Colonic mucosa (tissue), 4 donors: ENCODE results near the gene SARDH. TPM values are rescaled to one million over a fixed set of nuclear protein-coding genes. Genes with fewer than 3 reads are reported as not detected.

Experiments
- DNase-seq: peaks from one replicate; pipeline ENCODE4 v3.0.0-alpha.2; 2020
- H3K27ac ChIP-seq: fragments of 200-600 bp; one replicate; pipeline ENCODE4 v1.8.0; 2021
- H3K27me3 ChIP-seq: fragments of 200-600 bp; one replicate; pipeline ENCODE4 v1.8.0; 2021
- H3K36me3 ChIP-seq: fragments of 200-600 bp; one replicate; pipeline ENCODE4 v1.8.0; 2021
- H3K4me1 ChIP-seq: fragments of 200-600 bp; one replicate; pipeline ENCODE4 v1.8.0; 2021; ENCODE audit warnings: mild to moderate bottlenecking
- H3K4me3 ChIP-seq: fragments of 200-600 bp; one replicate; pipeline ENCODE4 v1.8.0; 2021
- H3K9ac ChIP-seq, 2 donors: one replicate each; pipeline ENCODE4 v1.7.0; 2013; ENCODE audit warnings: control low read depth in 2 of 2, low read depth in 2 of 2, low read length in 2 of 2
- H3K9me3 ChIP-seq: fragments of 200-600 bp; one replicate; pipeline ENCODE4 v1.8.0; 2021
- intact Hi-C: fragments of 100-400 bp; cut with DNase I; formaldehyde crosslinking; loops from one replicate; pipeline ENCODE4 v1.14.1; 2022
- total RNA-seq, 2 donors: library from RNA; stranded (reverse); fragmentation: NEBNext Ultra II Directional in 1 of 2; extraction: Animal tissue kit (Norgen Biotek cat#: 25700) in 1 of 2; gene quantifications; one replicate each; pipeline ENCODE4 v1.2.1, GENCODE V29; 2021
- TF ChIP-seq, protein P1 (sequence below): fragments of 200-600 bp; IDR thresholded peaks from one replicate; pipeline ENCODE4 v1.8.0; 2022; ENCODE audit warnings: antibody characterized with exemption, mild to moderate bottlenecking
- donor health status: healthy.
- donor health status: DM: no; HTN: no; CAD: no.
- donor health status: DM: no; HTN: no; CAD: no.

SARDH gene
- total RNA-seq, 2 donors from 2014 or later: 0.66 to 1.3 TPM

DNA sequence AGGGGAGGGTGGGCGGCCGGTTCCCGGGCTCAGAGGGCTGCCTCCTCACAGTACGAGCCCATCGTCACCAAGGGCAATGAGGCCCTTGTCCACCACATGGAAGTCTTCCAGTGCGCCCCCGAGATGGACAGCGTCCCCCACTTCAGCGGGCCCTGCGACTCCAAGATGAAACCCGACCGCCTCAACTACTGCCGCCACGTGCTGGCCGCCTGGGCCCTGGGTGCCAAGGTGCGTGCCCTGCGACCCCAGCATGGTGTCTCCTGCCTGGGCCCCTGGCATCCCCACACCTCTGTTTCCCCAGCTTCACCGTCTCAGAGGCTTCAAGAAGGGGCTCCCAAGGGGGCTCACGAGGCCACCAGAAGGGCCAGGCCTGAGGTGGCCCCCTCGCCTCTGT is 94.8 kb downstream of the SARDH start:
- H3K27ac ChIP-seq: no peak overlapping the region
- no peak overlapping the region for H3K4me3 ChIP-seq
- TF ChIP-seq, protein P1, sequence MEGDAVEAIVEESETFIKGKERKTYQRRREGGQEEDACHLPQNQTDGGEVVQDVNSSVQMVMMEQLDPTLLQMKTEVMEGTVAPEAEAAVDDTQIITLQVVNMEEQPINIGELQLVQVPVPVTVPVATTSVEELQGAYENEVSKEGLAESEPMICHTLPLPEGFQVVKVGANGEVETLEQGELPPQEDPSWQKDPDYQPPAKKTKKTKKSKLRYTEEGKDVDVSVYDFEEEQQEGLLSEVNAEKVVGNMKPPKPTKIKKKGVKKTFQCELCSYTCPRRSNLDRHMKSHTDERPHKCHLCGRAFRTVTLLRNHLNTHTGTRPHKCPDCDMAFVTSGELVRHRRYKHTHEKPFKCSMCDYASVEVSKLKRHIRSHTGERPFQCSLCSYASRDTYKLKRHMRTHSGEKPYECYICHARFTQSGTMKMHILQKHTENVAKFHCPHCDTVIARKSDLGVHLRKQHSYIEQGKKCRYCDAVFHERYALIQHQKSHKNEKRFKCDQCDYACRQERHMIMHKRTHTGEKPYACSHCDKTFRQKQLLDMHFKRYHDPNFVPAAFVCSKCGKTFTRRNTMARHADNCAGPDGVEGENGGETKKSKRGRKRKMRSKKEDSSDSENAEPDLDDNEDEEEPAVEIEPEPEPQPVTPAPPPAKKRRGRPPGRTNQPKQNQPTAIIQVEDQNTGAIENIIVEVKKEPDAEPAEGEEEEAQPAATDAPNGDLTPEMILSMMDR: no peak
- no peaks in the 10 kb centered on the region for H3K4me1 ChIP-seq
- H3K36me3 ChIP-seq: no peaks in the 10 kb centered on the region
- DNase-seq: no peak
- H3K9me3 ChIP-seq: no peaks in the 10 kb centered on the region
- no peak overlapping the region for H3K9ac ChIP-seq
- intact Hi-C loops: no loop called here
- H3K27me3 ChIP-seq: no peaks in the 10 kb centered on the region

DNA sequence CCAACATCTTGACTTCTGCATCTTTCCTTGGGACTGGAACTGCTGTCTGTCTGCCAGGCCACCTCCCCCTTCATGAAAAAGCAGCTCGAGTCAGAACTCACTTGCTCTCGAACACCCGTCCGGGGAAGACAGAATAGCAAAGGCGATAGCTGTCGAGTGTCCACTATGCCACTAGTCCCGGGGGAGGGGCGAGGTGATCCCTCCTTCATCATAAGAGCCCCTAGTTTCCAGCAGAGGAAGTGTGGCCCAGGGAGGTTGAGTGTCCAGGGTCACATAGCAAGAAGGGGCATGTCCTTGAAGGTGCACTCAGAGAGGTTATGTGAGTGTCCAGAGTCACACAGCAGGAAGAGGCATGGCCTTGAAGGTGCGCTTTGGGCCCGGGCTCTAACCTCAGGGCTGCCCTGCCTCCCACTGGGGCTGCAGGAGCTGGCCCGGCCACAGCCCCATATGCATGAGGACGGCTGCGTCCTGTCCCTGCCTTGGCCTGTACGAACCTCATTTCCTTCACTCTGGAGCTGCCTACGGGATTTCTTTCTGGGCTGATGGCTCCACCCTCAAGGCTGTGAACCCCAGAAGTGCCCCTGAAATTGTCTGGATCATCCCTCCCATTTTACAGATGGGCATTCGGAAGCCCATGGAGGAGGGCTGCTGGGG is 95.3 kb downstream of the SARDH start:
- TF ChIP-seq, protein P1: no peak
- intact Hi-C loops: no loop called here
- Histone ChIP-seq H3K27ac (no peak overlapping the region), H3K9ac (no peak overlapping the region), H3K9me3 (no peaks in the 10 kb centered on the region), H3K27me3 (no peaks in the 10 kb centered on the region), H3K36me3 (no peaks in the 10 kb centered on the region), H3K4me1 (no peaks in the 10 kb centered on the region), H3K4me3 (no peak overlapping the region)
- DNase-seq: no peak

- intact Hi-C loops: no loop called here
- DNase-seq: no peak
- Histone ChIP-seq H3K36me3 (no peaks in the 10 kb centered on the region), H3K9me3 (no peaks in the 10 kb centered on the region), H3K4me1 (no peaks in the 10 kb centered on the region), H3K27me3 (no peaks in the 10 kb centered on the region), H3K4me3 (no peak overlapping the region), H3K27ac (no peak overlapping the region), H3K9ac (no peak overlapping the region)
- TF ChIP-seq, protein P1: no peak
Observed at GRCh38 chr9:133641861-133642595, 96.1 kb downstream of the SARDH start.

GRCh38 chr9:133641396-133641655 is 96.8 kb downstream of the SARDH start:
- Histone ChIP-seq H3K4me1 (no peaks in the 10 kb centered on the region), H3K4me3 (no peak overlapping the region), H3K27ac (no peak overlapping the region), H3K9ac (no peak overlapping the region), H3K9me3 (no peaks in the 10 kb centered on the region), H3K36me3 (no peaks in the 10 kb centered on the region), H3K27me3 (no peaks in the 10 kb centered on the region)
- intact Hi-C loops: no loop called here
- no peak for DNase-seq
- TF ChIP-seq, protein P1: no peak

DNA sequence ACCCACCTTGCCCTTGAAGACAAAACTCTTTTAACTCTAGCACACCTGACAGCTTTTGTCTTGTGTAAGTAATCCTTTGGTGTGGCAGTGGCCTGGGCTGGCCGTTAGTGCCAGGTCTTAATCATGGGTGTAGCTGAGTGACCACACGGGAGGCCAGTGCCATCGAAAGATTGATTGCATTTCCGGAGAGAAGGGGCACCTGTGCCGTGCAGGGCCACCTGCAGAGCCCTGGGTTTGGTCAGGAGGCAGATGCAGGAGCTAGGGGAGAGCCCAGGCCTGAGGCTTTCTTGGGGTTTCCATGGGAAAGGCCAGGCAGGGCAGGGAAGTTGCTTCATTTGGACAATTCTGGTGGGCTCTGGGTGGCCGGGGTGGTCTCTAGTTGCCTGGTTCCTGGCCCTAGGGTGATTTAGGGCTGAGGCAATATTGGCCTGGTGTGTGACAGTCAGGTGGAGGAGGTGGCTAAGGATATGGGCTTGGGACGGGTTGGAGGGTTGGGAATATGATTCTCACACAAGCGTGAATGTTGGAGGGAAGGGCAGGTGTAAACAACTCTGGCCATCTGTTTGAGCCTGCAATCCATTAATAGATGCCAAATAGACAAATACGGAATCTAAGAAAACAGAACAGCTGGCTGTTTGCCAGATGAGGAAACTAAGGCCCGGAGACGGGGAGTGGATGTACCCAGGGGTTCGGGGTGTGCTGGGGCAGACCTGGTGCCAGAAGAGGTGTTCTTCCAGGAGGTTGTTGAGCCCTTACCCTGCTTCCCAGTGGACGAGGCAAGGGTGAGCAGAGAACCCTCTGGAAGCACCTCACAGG is 97.4 kb downstream of the SARDH start:
- no peaks in the 10 kb centered on the region for H3K36me3 ChIP-seq
- H3K4me3 ChIP-seq: no peak overlapping the region
- intact Hi-C loops: no loop called here
- no peak overlapping the region for H3K27ac ChIP-seq
- H3K27me3 ChIP-seq: no peaks in the 10 kb centered on the region
- no peaks in the 10 kb centered on the region for H3K4me1 ChIP-seq
- H3K9me3 ChIP-seq: no peaks in the 10 kb centered on the region
- TF ChIP-seq, protein P1: no peak
- no peak for DNase-seq
- H3K9ac ChIP-seq: no peak overlapping the region
